ENCODE data around the gene RNF123.

GRCh38 chr3:49675912-49676311 lies 13.4 kb upstream of the RNF123 start:
- TF ChIP-seq CTCF (conservative IDR thresholded peaks at IDR 0.05 in 1 of 2, IDR thresholded peaks at IDR 0.05 in 1 of 2; ENCODE audit: extremely low read depth in 1 of 2, insufficient read depth in 1 of 2, low read depth in 1 of 2, low read length in 2 of 2) = no peak
- no peak for TF ChIP-seq EZH2 (IDR thresholded peaks at IDR 0.05; ENCODE audit: borderline replicate concordance, low read length)
